WTC11 (cell line): ENCODE results near the gene SPSB3. TPM values are rescaled to one million over a fixed set of nuclear protein-coding genes. Genes with fewer than 3 reads are reported as not detected.

Experiments used
- ATF1 ChIP-seq: sonication (generic); formaldehyde crosslinking; IDR thresholded peaks from 2 replicates; pipeline ENCODE4 v1.8.1; 2023; ENCODE audit warnings: mild to moderate bottlenecking, moderate library complexity, missing genetic modification reagents
- CREB1 ChIP-seq: sonication (generic); formaldehyde crosslinking; IDR thresholded peaks from 2 replicates; pipeline ENCODE4 v1.8.0; 2023; ENCODE audit warnings: mild to moderate bottlenecking, missing genetic modification reagents
- CREM ChIP-seq: sonication (generic); formaldehyde crosslinking; IDR thresholded peaks from 2 replicates; pipeline ENCODE4 v1.8.1; 2022; ENCODE audit warnings: mild to moderate bottlenecking, missing genetic modification reagents, moderate library complexity
- EMX1 ChIP-seq: fragments of 250-450 bp; sonication (Bioruptor Pico); IDR thresholded peaks from 2 replicates; pipeline ENCODE4 v1.8.0; 2021; ENCODE audit warnings: mild to moderate bottlenecking
- ETV6 ChIP-seq: sonication (generic); formaldehyde crosslinking; IDR thresholded peaks from 2 replicates; pipeline ENCODE4 v1.8.1; 2022; ENCODE audit warnings: mild to moderate bottlenecking, missing genetic modification reagents
- GTF2I ChIP-seq: fragments of 250-450 bp; sonication (Bioruptor Pico); conservative IDR thresholded peaks from 2 replicates; pipeline ENCODE4 v1.4.0; 2021; ENCODE audit warnings: mild to moderate bottlenecking
- MXD4 ChIP-seq: fragments of 250-450 bp; sonication (Bioruptor Pico); IDR thresholded peaks from 2 replicates; pipeline ENCODE4 v1.8.0; 2021; ENCODE audit warnings: mild to moderate bottlenecking, moderate library complexity, borderline replicate concordance
- MYBL2 ChIP-seq: sonication (generic); formaldehyde crosslinking; IDR thresholded peaks from 2 replicates; pipeline ENCODE4 v1.8.1; 2023; ENCODE audit warnings: mild to moderate bottlenecking, moderate library complexity, missing genetic modification reagents
- NR1H2 ChIP-seq: sonication (generic); formaldehyde crosslinking; IDR thresholded peaks from 2 replicates; pipeline ENCODE4 v1.9.0; 2021; ENCODE audit warnings: mild to moderate bottlenecking, moderate library complexity, missing genetic modification reagents
- SOX15 ChIP-seq: fragments of 250-450 bp; sonication (Bioruptor Pico); IDR thresholded peaks from 2 replicates; pipeline ENCODE4 v1.9.0; 2021; ENCODE audit warnings: mild to moderate bottlenecking
- TEAD4 ChIP-seq: sonication (generic); formaldehyde crosslinking; IDR thresholded peaks from 2 replicates; pipeline ENCODE4 v1.8.0; 2022; ENCODE audit warnings: mild to moderate bottlenecking, missing genetic modification reagents
- ZBTB21 ChIP-seq: sonication (generic); formaldehyde crosslinking; IDR thresholded peaks from 2 replicates; pipeline ENCODE4 v1.8.1; 2023; ENCODE audit warnings: mild to moderate bottlenecking, missing genetic modification reagents, borderline replicate concordance
- total RNA-seq: library from RNA; stranded (reverse); gene quantifications from 3 replicates; pipeline ENCODE4 v1.2.3, GENCODE V29; 2021
- TF ChIP-seq, protein P1 (sequence below): fragments of 250-450 bp; sonication (Bioruptor Pico); IDR thresholded peaks from 2 replicates; pipeline ENCODE4 v1.8.0; 2021; ENCODE audit warnings: mild to moderate bottlenecking
- TF ChIP-seq, protein P2 (sequence below): sonication (generic); formaldehyde crosslinking; IDR thresholded peaks from 2 replicates; pipeline ENCODE4 v1.8.0; 2022; ENCODE audit warnings: mild to moderate bottlenecking, missing genetic modification reagents
- TF ChIP-seq, protein P3 (sequence below): sonication (generic); formaldehyde crosslinking; IDR thresholded peaks from 2 replicates; pipeline ENCODE4 v1.8.0; 2023; ENCODE audit warnings: mild to moderate bottlenecking, missing genetic modification reagents
- TF ChIP-seq, protein P4 (sequence below): sonication (generic); formaldehyde crosslinking; conservative IDR thresholded peaks from 2 replicates; pipeline ENCODE4 v1.8.1; 2023; ENCODE audit warnings: mild to moderate bottlenecking, low read depth, missing genetic modification reagents, moderate library complexity
- TF ChIP-seq, protein P5 (sequence below): sonication (generic); formaldehyde crosslinking; IDR thresholded peaks from 2 replicates; pipeline ENCODE4 v1.8.0; 2022; ENCODE audit warnings: mild to moderate bottlenecking, missing genetic modification reagents
- TF ChIP-seq, protein P6 (sequence below): sonication (generic); formaldehyde crosslinking; IDR thresholded peaks from 2 replicates; pipeline ENCODE4 v1.8.0; 2022; ENCODE audit warnings: missing genetic modification reagents
- TF ChIP-seq, protein P7 (sequence below): sonication (generic); formaldehyde crosslinking; IDR thresholded peaks from 2 replicates; pipeline ENCODE4 v1.8.0; 2023; ENCODE audit warnings: missing genetic modification reagents, mild to moderate bottlenecking, borderline replicate concordance

SPSB3 gene
- total RNA-seq, 1 experiment from 2014 or later = 32.8 TPM

DNA sequence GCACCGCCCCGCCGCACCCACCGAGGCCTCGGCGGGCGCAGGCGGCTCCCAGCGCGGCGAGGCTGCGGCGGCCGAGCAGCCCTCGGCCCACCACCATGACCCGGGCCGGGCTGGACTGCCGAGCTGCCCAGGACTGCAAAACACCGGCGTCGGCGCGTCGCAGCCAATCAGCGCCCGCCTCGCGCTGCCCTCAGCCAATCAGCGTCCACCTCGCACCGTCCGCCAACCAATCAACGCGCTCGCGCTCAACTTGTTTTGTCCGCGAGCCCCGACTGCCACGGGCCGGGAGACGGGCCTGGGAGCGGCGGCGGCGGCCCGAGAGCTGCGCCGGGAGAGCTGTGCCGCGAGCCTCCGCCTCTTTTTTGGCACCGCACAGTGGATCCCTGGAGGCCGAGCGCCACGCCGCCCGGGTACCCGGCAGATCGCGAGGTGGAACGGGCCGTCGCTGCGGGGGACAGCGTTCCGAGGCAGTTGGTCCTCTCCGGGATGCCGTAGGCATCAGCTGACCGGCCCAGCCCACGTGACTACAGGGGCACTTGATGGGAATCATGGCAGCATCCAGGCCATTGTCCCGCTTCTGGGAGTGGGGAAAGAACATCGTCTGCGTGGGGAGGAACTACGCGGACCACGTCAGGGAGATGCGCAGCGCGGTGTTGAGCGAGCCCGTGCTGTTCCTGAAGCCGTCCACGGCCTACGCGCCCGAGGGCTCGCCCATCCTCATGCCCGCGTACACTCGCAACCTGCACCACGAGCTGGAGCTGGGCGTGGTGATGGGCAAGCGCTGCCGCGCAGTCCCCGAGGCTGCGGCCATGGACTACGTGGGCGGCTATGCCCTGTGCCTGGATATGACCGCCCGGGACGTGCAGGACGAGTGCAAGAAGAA is 44.6 kb upstream of the SPSB3 start, which contains the start of the genes FAHD1 and HAGH (continued):
- TF ChIP-seq, protein P1, sequence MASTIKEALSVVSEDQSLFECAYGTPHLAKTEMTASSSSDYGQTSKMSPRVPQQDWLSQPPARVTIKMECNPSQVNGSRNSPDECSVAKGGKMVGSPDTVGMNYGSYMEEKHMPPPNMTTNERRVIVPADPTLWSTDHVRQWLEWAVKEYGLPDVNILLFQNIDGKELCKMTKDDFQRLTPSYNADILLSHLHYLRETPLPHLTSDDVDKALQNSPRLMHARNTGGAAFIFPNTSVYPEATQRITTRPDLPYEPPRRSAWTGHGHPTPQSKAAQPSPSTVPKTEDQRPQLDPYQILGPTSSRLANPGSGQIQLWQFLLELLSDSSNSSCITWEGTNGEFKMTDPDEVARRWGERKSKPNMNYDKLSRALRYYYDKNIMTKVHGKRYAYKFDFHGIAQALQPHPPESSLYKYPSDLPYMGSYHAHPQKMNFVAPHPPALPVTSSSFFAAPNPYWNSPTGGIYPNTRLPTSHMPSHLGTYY = no peak
- TF ChIP-seq NR1H2 (CRISPR knock-in tag) (no peak), ETV6 (peak; percentile 89), ATF1 (CRISPR knock-in tag) (peak; percentile 92; the same call in 1 of the 2 replicates), MXD4 (CRISPR knock-in tag) (no peak), MYBL2 (CRISPR knock-in tag) (peak; percentile 91; the same call in 1 of the 2 replicates), ZBTB21 (CRISPR knock-in tag) (no peak), EMX1 (CRISPR knock-in tag) (no peak), CREM (peak; percentile 73; the same call in 1 of the 2 replicates), TEAD4 (peak; percentile 41; the same call in 1 of the 2 replicates), SOX15 (CRISPR knock-in tag) (no peak), GTF2I (no peak), CREB1 (CRISPR knock-in tag) (no peak)
- TF ChIP-seq, protein P2, sequence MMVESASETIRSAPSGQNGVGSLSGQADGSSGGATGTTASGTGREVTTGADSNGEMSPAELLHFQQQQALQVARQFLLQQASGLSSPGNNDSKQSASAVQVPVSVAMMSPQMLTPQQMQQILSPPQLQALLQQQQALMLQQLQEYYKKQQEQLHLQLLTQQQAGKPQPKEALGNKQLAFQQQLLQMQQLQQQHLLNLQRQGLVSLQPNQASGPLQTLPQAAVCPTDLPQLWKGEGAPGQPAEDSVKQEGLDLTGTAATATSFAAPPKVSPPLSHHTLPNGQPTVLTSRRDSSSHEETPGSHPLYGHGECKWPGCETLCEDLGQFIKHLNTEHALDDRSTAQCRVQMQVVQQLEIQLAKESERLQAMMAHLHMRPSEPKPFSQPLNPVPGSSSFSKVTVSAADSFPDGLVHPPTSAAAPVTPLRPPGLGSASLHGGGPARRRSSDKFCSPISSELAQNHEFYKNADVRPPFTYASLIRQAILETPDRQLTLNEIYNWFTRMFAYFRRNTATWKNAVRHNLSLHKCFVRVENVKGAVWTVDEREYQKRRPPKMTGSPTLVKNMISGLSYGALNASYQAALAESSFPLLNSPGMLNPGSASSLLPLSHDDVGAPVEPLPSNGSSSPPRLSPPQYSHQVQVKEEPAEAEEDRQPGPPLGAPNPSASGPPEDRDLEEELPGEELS (CRISPR knock-in tag) = peak; percentile 87
- TF ChIP-seq, protein P3, sequence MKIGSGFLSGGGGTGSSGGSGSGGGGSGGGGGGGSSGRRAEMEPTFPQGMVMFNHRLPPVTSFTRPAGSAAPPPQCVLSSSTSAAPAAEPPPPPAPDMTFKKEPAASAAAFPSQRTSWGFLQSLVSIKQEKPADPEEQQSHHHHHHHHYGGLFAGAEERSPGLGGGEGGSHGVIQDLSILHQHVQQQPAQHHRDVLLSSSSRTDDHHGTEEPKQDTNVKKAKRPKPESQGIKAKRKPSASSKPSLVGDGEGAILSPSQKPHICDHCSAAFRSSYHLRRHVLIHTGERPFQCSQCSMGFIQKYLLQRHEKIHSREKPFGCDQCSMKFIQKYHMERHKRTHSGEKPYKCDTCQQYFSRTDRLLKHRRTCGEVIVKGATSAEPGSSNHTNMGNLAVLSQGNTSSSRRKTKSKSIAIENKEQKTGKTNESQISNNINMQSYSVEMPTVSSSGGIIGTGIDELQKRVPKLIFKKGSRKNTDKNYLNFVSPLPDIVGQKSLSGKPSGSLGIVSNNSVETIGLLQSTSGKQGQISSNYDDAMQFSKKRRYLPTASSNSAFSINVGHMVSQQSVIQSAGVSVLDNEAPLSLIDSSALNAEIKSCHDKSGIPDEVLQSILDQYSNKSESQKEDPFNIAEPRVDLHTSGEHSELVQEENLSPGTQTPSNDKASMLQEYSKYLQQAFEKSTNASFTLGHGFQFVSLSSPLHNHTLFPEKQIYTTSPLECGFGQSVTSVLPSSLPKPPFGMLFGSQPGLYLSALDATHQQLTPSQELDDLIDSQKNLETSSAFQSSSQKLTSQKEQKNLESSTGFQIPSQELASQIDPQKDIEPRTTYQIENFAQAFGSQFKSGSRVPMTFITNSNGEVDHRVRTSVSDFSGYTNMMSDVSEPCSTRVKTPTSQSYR (CRISPR knock-in tag) = peak; percentile 69; the same call in 1 of the 2 replicates
- TF ChIP-seq, protein P4, sequence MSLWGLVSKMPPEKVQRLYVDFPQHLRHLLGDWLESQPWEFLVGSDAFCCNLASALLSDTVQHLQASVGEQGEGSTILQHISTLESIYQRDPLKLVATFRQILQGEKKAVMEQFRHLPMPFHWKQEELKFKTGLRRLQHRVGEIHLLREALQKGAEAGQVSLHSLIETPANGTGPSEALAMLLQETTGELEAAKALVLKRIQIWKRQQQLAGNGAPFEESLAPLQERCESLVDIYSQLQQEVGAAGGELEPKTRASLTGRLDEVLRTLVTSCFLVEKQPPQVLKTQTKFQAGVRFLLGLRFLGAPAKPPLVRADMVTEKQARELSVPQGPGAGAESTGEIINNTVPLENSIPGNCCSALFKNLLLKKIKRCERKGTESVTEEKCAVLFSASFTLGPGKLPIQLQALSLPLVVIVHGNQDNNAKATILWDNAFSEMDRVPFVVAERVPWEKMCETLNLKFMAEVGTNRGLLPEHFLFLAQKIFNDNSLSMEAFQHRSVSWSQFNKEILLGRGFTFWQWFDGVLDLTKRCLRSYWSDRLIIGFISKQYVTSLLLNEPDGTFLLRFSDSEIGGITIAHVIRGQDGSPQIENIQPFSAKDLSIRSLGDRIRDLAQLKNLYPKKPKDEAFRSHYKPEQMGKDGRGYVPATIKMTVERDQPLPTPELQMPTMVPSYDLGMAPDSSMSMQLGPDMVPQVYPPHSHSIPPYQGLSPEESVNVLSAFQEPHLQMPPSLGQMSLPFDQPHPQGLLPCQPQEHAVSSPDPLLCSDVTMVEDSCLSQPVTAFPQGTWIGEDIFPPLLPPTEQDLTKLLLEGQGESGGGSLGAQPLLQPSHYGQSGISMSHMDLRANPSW (CRISPR knock-in tag) = no peak
- TF ChIP-seq, protein P5, sequence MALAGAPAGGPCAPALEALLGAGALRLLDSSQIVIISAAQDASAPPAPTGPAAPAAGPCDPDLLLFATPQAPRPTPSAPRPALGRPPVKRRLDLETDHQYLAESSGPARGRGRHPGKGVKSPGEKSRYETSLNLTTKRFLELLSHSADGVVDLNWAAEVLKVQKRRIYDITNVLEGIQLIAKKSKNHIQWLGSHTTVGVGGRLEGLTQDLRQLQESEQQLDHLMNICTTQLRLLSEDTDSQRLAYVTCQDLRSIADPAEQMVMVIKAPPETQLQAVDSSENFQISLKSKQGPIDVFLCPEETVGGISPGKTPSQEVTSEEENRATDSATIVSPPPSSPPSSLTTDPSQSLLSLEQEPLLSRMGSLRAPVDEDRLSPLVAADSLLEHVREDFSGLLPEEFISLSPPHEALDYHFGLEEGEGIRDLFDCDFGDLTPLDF = no peak
- TF ChIP-seq, protein P6, sequence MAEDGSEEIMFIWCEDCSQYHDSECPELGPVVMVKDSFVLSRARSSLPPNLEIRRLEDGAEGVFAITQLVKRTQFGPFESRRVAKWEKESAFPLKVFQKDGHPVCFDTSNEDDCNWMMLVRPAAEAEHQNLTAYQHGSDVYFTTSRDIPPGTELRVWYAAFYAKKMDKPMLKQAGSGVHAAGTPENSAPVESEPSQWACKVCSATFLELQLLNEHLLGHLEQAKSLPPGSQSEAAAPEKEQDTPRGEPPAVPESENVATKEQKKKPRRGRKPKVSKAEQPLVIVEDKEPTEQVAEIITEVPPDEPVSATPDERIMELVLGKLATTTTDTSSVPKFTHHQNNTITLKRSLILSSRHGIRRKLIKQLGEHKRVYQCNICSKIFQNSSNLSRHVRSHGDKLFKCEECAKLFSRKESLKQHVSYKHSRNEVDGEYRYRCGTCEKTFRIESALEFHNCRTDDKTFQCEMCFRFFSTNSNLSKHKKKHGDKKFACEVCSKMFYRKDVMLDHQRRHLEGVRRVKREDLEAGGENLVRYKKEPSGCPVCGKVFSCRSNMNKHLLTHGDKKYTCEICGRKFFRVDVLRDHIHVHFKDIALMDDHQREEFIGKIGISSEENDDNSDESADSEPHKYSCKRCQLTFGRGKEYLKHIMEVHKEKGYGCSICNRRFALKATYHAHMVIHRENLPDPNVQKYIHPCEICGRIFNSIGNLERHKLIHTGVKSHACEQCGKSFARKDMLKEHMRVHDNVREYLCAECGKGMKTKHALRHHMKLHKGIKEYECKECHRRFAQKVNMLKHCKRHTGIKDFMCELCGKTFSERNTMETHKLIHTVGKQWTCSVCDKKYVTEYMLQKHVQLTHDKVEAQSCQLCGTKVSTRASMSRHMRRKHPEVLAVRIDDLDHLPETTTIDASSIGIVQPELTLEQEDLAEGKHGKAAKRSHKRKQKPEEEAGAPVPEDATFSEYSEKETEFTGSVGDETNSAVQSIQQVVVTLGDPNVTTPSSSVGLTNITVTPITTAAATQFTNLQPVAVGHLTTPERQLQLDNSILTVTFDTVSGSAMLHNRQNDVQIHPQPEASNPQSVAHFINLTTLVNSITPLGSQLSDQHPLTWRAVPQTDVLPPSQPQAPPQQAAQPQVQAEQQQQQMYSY (CRISPR knock-in tag) = peak; percentile 35; the same call in 1 of the 2 replicates
- TF ChIP-seq, protein P7, sequence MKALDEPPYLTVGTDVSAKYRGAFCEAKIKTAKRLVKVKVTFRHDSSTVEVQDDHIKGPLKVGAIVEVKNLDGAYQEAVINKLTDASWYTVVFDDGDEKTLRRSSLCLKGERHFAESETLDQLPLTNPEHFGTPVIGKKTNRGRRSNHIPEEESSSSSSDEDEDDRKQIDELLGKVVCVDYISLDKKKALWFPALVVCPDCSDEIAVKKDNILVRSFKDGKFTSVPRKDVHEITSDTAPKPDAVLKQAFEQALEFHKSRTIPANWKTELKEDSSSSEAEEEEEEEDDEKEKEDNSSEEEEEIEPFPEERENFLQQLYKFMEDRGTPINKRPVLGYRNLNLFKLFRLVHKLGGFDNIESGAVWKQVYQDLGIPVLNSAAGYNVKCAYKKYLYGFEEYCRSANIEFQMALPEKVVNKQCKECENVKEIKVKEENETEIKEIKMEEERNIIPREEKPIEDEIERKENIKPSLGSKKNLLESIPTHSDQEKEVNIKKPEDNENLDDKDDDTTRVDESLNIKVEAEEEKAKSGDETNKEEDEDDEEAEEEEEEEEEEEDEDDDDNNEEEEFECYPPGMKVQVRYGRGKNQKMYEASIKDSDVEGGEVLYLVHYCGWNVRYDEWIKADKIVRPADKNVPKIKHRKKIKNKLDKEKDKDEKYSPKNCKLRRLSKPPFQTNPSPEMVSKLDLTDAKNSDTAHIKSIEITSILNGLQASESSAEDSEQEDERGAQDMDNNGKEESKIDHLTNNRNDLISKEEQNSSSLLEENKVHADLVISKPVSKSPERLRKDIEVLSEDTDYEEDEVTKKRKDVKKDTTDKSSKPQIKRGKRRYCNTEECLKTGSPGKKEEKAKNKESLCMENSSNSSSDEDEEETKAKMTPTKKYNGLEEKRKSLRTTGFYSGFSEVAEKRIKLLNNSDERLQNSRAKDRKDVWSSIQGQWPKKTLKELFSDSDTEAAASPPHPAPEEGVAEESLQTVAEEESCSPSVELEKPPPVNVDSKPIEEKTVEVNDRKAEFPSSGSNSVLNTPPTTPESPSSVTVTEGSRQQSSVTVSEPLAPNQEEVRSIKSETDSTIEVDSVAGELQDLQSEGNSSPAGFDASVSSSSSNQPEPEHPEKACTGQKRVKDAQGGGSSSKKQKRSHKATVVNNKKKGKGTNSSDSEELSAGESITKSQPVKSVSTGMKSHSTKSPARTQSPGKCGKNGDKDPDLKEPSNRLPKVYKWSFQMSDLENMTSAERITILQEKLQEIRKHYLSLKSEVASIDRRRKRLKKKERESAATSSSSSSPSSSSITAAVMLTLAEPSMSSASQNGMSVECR (CRISPR knock-in tag) = peak; percentile 87; the same call in 1 of the 2 replicates
